Colonic mucosa (tissue), 4 donors: Measurements from ENCODE around the gene WTIP. TPM values are rescaled to one million over a fixed set of nuclear protein-coding genes. Genes with fewer than 3 reads are reported as not detected.
"Not testable (repeated sequence)": the region's sequence is repeated elsewhere in the genome, so short reads cannot be mapped to it uniquely, and the experiment has no call there.

Source experiments
- DNase-seq: peaks from one replicate; pipeline ENCODE4 v3.0.0-alpha.2; 2020
- H3K27ac ChIP-seq: fragments of 200-600 bp; one replicate; pipeline ENCODE4 v1.8.0; 2021
- H3K27me3 ChIP-seq: fragments of 200-600 bp; one replicate; pipeline ENCODE4 v1.8.0; 2021
- H3K36me3 ChIP-seq: fragments of 200-600 bp; one replicate; pipeline ENCODE4 v1.8.0; 2021
- H3K4me1 ChIP-seq: fragments of 200-600 bp; one replicate; pipeline ENCODE4 v1.8.0; 2021; ENCODE audit warnings: mild to moderate bottlenecking
- H3K4me3 ChIP-seq: fragments of 200-600 bp; one replicate; pipeline ENCODE4 v1.8.0; 2021
- H3K9ac ChIP-seq, 2 donors: one replicate each; pipeline ENCODE4 v1.7.0; 2013; ENCODE audit warnings: control low read depth in 2 of 2, low read depth in 2 of 2, low read length in 2 of 2
- H3K9me3 ChIP-seq: fragments of 200-600 bp; one replicate; pipeline ENCODE4 v1.8.0; 2021
- intact Hi-C: fragments of 100-400 bp; cut with DNase I; formaldehyde crosslinking; loops from one replicate; pipeline ENCODE4 v1.14.1; 2022
- total RNA-seq, 2 donors: library from RNA; stranded (reverse); fragmentation: NEBNext Ultra II Directional in 1 of 2; extraction: Animal tissue kit (Norgen Biotek cat#: 25700) in 1 of 2; gene quantifications; one replicate each; pipeline ENCODE4 v1.2.1, GENCODE V29; 2021
- TF ChIP-seq, protein P1 (sequence below): fragments of 200-600 bp; IDR thresholded peaks from one replicate; pipeline ENCODE4 v1.8.0; 2022; ENCODE audit warnings: antibody characterized with exemption, mild to moderate bottlenecking
- donor health status: healthy.
- donor health status: DM: no; HTN: no; CAD: no.
- donor health status: DM: no; HTN: no; CAD: no.

The WTIP gene
- total RNA-seq, 2 donors from 2014 or later: 2.1 to 3.6 TPM

GRCh38 chr19:34506026-34506370 lies 24.4 kb downstream of the WTIP start:
- no peak overlapping the region for H3K27ac ChIP-seq
- H3K27me3 ChIP-seq: no peaks in the 10 kb centered on the region
- H3K9me3 ChIP-seq: no peaks in the 10 kb centered on the region
- no peaks in the 10 kb centered on the region for H3K4me1 ChIP-seq
- no peak overlapping the region for H3K4me3 ChIP-seq
- TF ChIP-seq, protein P1, sequence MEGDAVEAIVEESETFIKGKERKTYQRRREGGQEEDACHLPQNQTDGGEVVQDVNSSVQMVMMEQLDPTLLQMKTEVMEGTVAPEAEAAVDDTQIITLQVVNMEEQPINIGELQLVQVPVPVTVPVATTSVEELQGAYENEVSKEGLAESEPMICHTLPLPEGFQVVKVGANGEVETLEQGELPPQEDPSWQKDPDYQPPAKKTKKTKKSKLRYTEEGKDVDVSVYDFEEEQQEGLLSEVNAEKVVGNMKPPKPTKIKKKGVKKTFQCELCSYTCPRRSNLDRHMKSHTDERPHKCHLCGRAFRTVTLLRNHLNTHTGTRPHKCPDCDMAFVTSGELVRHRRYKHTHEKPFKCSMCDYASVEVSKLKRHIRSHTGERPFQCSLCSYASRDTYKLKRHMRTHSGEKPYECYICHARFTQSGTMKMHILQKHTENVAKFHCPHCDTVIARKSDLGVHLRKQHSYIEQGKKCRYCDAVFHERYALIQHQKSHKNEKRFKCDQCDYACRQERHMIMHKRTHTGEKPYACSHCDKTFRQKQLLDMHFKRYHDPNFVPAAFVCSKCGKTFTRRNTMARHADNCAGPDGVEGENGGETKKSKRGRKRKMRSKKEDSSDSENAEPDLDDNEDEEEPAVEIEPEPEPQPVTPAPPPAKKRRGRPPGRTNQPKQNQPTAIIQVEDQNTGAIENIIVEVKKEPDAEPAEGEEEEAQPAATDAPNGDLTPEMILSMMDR: no peak
- H3K9ac ChIP-seq: no peak overlapping the region
- H3K36me3 ChIP-seq: no peaks in the 10 kb centered on the region
- intact Hi-C loops: no loop called here
- no peak for DNase-seq

DNA sequence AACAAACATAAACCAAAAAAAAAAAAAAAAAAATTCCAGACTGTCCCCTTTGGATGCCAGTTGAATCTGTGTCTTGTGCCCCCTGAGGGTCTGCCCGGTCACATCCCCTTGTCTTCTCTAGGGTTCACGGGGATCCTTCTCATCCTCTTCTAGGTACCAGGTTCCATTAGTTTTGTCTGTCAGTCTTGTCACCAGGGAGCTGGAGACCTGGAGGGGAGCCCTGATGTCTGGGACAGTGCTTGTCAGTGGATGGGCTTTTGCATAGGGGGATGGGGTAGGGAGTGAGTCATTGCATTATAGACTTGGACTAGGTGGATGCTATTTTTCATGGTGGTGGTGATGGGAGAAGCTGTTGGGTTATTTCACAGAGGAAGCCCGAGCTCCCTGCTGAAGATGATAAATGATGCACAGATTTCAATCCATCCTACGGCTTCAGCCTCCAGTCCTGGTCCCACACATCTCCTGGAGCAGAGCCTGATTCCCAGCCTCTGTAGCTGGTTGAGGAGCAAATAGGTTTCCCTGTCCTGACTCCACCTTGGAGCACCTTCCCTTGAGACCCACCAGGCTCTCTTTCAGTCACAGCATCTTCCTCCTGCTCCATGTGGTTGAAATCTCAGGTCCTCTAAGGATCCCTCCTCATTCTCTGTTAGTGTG lies 26.0 kb downstream of the WTIP start:
- intact Hi-C loops: no loop called here
- no peaks in the 10 kb centered on the region for H3K27me3 ChIP-seq
- no peaks in the 10 kb centered on the region for H3K4me1 ChIP-seq
- H3K9ac ChIP-seq: no peak overlapping the region
- H3K27ac ChIP-seq: no peak overlapping the region
- no peak overlapping the region for H3K4me3 ChIP-seq
- TF ChIP-seq, protein P1: no peak
- H3K36me3 ChIP-seq: no peaks in the 10 kb centered on the region
- no peaks in the 10 kb centered on the region for H3K9me3 ChIP-seq
- no peak for DNase-seq

GRCh38 chr19:34508540-34508939 lies 27.0 kb downstream of the WTIP start:
- H3K36me3 ChIP-seq: no peaks in the 10 kb centered on the region
- H3K27me3 ChIP-seq: no peaks in the 10 kb centered on the region
- intact Hi-C loops: no loop called here
- H3K4me1 ChIP-seq: no peaks in the 10 kb centered on the region
- no peak for DNase-seq
- H3K9me3 ChIP-seq: no peaks in the 10 kb centered on the region
- no peak overlapping the region for H3K9ac ChIP-seq
- H3K4me3 ChIP-seq: no peak overlapping the region
- H3K27ac ChIP-seq: no peak overlapping the region
- TF ChIP-seq, protein P1: no peak

DNA sequence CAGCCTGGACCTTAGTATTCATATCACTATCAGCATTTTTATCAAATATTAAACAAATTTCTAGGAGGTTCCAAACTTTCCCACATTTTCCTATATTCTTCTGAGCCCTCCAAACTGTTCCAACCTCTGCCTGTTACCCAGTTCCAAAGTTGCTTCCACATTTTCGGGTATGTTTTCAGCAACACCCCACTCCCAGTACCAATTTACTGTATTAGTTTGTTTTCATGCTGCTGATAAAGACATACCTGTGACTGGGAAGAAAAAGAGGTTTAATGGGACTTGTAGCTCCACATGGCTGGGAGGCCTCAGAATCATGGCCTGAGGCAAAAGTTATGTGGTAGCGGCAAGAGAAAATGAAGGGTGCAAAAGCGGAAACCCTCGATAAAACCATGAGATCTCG lies 29.3 kb downstream of the WTIP start:
- intact Hi-C loops, H3K9me3 ChIP-seq, H3K27ac ChIP-seq, H3K27me3 ChIP-seq, H3K9ac ChIP-seq, H3K4me1 ChIP-seq, H3K36me3 ChIP-seq, DNase-seq, H3K4me3 ChIP-seq: not testable (repeated sequence)

- Histone ChIP-seq H3K4me3 (no peak overlapping the region), H3K9me3 (no peaks in the 10 kb centered on the region), H3K4me1 (no peaks in the 10 kb centered on the region), H3K27ac (no peak overlapping the region), H3K36me3 (no peaks in the 10 kb centered on the region), H3K9ac (no peak overlapping the region), H3K27me3 (no peaks in the 10 kb centered on the region)
- intact Hi-C loops: no loop called here
- no peak for DNase-seq
- TF ChIP-seq, protein P1: no peak
Observed at GRCh38 chr19:34512254-34512822, 30.8 kb downstream of the WTIP start.

DNA sequence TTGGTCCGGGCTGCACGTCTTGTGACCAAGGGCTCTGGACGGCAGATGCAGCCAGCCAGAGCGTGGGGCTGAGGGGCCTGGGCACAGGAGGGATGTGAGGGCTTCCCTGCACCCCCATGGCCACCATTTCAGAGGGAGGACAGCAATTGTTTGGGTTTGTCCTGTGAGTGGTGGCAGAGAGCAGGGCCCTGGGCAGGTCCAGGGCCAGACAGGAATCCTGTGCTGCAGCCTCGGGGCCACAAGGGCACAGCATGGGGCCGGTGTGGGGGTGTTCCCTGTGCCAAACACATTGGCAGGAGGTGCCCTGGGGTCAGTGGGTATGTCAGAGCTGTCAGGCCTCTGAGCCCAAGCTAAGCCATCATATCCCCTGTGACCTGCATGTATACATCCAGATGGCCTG lies 32.2 kb downstream of the WTIP start:
- DNase-seq: no peak
- intact Hi-C loops: no loop called here
- H3K36me3 ChIP-seq: no peaks in the 10 kb centered on the region
- no peaks in the 10 kb centered on the region for H3K4me1 ChIP-seq
- no peaks in the 10 kb centered on the region for H3K9me3 ChIP-seq
- TF ChIP-seq, protein P1: no peak
- no peaks in the 10 kb centered on the region for H3K27me3 ChIP-seq
- H3K27ac ChIP-seq: no peak overlapping the region
- H3K9ac ChIP-seq: no peak overlapping the region
- H3K4me3 ChIP-seq: no peak overlapping the region
